Liver (tissue), 3 donors: ENCODE data around the gene AP3B1.

Experiments used
- EGR1 ChIP-seq, 2 donors: IDR thresholded peaks; 2 replicates each; pipeline ENCODE4 v1.6.1; 2016 to 2018; ENCODE audit warnings: antibody characterized with exemption in 2 of 2, low read depth in 2 of 2
- FOXA2 ChIP-seq: IDR thresholded peaks from 2 replicates; pipeline ENCODE4 v1.6.1; 2016; ENCODE audit warnings: antibody characterized with exemption
- GABPA ChIP-seq, 2 donors: IDR thresholded peaks in 1 of 2; conservative IDR thresholded peaks in 1 of 2; 2 replicates each; pipeline ENCODE4 v1.6.1; 2016; ENCODE audit warnings: antibody characterized with exemption in 2 of 2, mild to moderate bottlenecking in 1 of 2, moderate library complexity in 1 of 2
- HNF4A ChIP-seq, 2 donors: conservative IDR thresholded peaks; 2 replicates each; pipeline ENCODE4 v1.6.1; 2016; ENCODE audit warnings: antibody characterized with exemption in 2 of 2, mild to moderate bottlenecking in 2 of 2
- MAX ChIP-seq: IDR thresholded peaks from 2 replicates; pipeline ENCODE4 v1.6.1; 2016; ENCODE audit warnings: antibody characterized with exemption
- RAD21 ChIP-seq, 2 donors: IDR thresholded peaks; 2 replicates each; pipeline ENCODE4 v1.6.1; 2016; ENCODE audit warnings: antibody characterized with exemption in 2 of 2, mild to moderate bottlenecking in 2 of 2
- REST ChIP-seq: IDR thresholded peaks from 2 replicates; pipeline ENCODE4 v1.6.1; 2016; ENCODE audit warnings: antibody characterized with exemption, mild to moderate bottlenecking
- RXRA ChIP-seq, 2 donors: IDR thresholded peaks; 2 replicates each; pipeline ENCODE4 v1.6.1; 2017 to 2018; ENCODE audit warnings: antibody characterized with exemption in 2 of 2, mild to moderate bottlenecking in 1 of 2
- SP1 ChIP-seq: IDR thresholded peaks from 2 replicates; pipeline ENCODE4 v1.6.1; 2018; ENCODE audit warnings: antibody characterized with exemption, mild to moderate bottlenecking
- YY1 ChIP-seq: IDR thresholded peaks from 2 replicates; pipeline ENCODE4 v1.6.1; 2016; ENCODE audit warnings: antibody characterized with exemption, mild to moderate bottlenecking
- ZBTB33 ChIP-seq: IDR thresholded peaks from 2 replicates; pipeline ENCODE4 v1.6.1; 2016; ENCODE audit warnings: antibody characterized with exemption
- TF ChIP-seq, protein P1 (sequence below): fragments of 150-350 bp; IDR thresholded peaks from 2 replicates; pipeline ENCODE4 v1.5.1; 2017; ENCODE audit warnings: improper control_type of control experiment, low read depth, low read length; ENCODE audit not compliant: missing input control
- donor health status: healthy.
- donor health status: healthy.

DNA sequence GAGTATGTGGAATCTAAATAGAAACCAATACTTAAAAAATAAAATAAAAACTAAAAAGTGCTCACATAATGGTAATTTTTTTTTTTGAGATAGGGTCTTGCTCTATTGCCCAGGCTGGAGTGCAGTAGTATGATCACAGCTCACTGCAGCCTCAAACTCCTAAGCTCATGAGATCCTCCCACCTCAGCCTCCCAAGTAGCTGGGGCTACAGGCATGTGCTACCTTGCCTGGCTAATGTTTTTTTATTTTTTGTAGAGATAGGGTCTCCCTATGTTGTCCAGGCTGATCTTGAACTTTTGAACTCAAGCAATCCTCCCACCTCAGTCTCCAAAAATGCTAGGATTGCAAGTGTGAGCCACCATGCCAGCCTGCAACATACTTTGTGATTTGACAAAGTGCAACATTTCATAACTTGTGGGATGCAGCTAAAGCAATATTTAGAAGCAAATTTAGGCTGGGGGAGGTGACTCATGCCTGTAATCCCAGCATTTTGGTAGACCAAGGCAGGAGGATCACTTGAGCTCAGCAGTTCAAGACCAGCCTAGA, 18.4 kb downstream of the AP3B1 start:
- TF ChIP-seq, protein P1, sequence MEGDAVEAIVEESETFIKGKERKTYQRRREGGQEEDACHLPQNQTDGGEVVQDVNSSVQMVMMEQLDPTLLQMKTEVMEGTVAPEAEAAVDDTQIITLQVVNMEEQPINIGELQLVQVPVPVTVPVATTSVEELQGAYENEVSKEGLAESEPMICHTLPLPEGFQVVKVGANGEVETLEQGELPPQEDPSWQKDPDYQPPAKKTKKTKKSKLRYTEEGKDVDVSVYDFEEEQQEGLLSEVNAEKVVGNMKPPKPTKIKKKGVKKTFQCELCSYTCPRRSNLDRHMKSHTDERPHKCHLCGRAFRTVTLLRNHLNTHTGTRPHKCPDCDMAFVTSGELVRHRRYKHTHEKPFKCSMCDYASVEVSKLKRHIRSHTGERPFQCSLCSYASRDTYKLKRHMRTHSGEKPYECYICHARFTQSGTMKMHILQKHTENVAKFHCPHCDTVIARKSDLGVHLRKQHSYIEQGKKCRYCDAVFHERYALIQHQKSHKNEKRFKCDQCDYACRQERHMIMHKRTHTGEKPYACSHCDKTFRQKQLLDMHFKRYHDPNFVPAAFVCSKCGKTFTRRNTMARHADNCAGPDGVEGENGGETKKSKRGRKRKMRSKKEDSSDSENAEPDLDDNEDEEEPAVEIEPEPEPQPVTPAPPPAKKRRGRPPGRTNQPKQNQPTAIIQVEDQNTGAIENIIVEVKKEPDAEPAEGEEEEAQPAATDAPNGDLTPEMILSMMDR, result no peak
- TF ChIP-seq RAD21 (IDR thresholded peaks at IDR 0.05), result no peak
- no peak for TF ChIP-seq GABPA (IDR thresholded peaks at IDR 0.05 in 1 of 2, conservative IDR thresholded peaks at IDR 0.05 in 1 of 2)
- TF ChIP-seq MAX, result no peak
- no peak for TF ChIP-seq YY1
- no peak for TF ChIP-seq HNF4A (conservative IDR thresholded peaks at IDR 0.05)
- TF ChIP-seq REST, result no peak
- TF ChIP-seq FOXA2, result no peak
- TF ChIP-seq ZBTB33, result no peak
- no peak for TF ChIP-seq RXRA (IDR thresholded peaks at IDR 0.05)
- TF ChIP-seq EGR1 (IDR thresholded peaks at IDR 0.05; ENCODE audit: low read depth in 2 of 2), result no peak
- no peak for TF ChIP-seq SP1
